ENCODE results near the gene NAT9.

Gene NAT9

DNA sequence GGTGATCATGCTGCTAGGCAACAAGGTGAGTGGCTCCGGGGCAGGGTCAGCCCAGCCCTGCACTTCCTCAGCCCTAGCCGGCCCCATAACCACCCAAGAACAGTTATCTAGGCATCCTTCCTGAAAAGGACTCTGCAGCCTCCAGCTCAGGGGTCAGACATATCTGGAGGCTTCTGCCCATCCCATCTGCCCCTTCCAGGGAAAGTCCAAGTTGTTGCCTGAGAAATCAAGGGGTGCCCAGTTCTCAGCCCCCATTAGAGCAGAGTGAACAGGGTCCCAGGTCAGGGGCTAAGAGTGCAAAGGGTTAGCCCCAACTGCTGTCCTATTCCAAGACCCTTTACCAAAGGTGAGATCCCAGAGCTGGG lies 31.8 kb downstream of the NAT9 start:
- no peak for DNase-seq

DNA sequence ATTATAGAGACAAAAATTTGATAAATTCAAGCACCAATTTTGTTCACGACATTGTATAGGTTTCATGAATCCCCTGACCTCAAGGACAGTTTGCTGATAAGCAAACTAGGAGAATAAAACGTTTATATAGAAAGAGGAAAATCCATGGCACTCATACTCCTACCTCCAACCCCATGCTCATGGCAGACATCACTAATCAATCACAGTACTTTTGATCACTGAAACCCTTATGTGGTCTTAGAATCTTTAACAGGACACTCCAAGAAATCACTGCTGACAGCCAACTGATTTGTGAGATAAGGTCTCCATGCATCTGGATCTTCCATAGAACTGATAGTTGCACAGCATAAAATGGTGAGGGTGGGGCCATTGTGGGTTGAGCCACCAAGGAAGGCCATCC lies 32.4 kb downstream of the NAT9 start:
- no peak for DNase-seq

- no peak for DNase-seq
Measured at GRCh38 chr17:74742978-74743545, 33.1 kb downstream of the NAT9 start.

DNA sequence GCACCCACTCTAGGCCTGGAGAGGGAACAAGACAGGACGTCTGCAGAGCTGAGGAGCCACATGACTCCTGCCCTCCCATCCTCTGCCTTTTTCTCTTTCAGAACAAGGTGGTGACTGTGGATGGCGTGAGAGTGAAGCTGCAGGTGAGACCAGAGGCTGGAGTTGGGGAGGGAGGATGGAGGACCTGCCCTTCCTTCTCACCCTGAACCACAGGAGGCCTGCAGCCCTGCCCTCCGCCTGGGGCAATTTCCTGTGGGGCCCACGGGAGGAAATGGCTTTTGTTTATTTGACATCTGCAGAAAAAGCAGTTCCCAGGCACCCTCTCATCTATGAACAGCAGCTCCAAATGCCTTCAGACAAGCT lies 34.0 kb downstream of the NAT9 start:
- peak in 2 of 3 donors; percentile 31 to 37 for DNase-seq

DNA sequence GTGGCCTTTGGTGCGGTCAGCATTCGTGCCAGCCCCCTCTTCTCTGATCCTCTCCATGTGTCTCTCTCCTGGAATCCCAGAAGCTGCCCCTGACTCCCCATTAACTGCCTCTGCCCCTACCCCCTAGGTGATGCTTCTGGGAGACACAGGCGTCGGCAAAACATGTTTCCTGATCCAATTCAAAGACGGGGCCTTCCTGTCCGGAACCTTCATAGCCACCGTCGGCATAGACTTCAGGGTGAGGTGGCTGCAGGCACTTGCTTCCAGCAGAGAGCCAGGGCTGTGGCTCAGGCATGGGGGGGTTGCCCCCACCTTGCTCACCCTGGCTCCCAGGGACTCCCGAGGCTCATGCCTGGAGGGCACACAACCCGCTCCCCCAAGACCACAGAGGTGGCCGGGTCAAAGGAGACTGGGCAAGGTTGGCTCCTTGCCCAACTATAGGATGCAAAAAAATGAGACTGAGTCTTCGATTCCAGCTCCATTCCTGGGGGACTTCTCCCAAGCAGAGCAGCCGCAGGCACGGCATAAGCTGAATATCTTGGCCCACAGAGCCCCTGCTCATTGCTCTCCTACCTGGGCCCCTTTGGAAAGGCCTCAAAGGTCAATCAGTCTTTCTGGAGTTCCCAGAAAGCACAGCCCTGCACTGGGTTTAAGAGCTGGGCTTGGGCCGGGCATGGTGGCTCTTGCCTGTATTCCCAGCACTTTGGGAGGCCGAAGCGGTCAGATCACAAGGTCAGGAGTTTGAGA lies 35.3 kb downstream of the NAT9 start:
- no peak for DNase-seq

DNA sequence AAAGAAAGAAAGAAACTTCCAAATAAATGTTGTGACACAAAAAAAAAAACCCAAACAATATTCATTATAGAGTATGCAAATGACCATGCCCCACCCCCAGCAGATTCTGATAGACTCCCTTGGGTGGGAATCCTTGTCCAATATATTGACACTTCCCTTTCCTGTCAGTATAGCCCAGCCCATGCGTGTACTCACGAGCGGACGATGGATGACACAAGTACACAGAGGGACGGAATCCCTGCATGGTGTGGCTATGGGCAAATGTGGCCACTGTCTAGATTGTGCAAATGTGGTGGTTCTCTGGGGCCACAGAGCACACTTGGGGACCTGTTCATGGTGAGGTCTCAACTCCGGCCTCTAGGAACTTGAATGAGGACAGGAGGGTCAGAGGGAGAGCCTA lies 36.0 kb downstream of the NAT9 start:
- DNase-seq = peak in 2 of 3 donors; percentile 37 to 48

DNA sequence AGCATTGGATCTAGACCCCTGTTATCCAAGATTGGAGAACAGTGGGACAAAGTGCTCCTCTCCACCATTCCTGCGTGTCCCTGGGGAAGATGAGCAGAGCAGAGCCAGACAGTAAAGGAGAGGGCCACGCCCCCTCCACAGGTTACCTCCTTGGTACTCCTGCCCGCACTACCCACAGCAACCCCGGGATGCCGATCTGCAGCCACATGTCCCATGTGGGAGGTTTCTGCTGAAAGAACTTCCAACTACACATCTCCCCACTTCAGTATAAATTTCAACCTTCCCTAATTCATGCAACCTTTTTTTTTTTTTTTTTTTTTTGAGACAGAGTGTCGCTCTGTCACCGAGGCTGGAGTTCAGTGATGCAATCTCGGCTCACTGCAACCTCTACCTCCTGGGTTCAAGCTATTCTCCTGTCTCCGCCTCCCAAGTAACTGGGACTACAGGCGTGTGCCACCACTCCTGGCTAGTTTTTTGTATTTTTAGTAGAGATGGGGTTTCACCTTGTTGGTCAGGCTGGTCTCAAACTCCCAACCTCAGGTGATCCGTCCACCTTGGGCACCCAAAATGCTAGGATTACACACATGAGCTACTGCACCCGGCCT lies 36.8 kb downstream of the NAT9 start:
- no peak for DNase-seq

- DNase-seq = peak in 1 of 3 donors; percentile 31
Measured at GRCh38 chr17:74738051-74738996, 37.8 kb downstream of the NAT9 start.

GRCh38 chr17:74737299-74738050 lies 38.7 kb downstream of the NAT9 start:
- peak; percentile 68 to 78 (median 73) for DNase-seq

- DNase-seq = peak; percentile 51 to 70 (median 58)
Measured at GRCh38 chr17:74736513-74737298, 39.4 kb downstream of the NAT9 start, which contains the start of gene RAB37. TSS of gene RAB37 (plus strand) at chr17:74737256. CDS start at chr17:74737273, 17 bp downstream.

- no peak for DNase-seq
Measured at GRCh38 chr17:74734256-74734655, 41.9 kb downstream of the NAT9 start.

- no peak for DNase-seq
Measured at GRCh38 chr17:74733365-74734122, 42.6 kb downstream of the NAT9 start.

- no peak for DNase-seq
Measured at GRCh38 chr17:74732042-74732867, 43.9 kb downstream of the NAT9 start.

DNA sequence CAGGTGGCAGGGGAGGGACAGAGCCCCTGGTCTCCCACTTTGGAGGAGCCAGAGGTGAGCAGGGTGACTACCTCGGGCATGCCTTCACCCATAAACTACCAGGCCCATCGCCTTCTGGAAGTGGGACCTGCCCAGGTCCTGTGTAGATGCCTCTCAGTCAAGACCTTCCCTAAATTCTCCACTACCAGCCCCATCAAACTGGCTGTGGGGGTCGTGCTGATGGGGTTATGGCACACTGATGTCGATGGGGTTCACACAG lies 44.9 kb downstream of the NAT9 start:
- DNase-seq = no peak

DNA sequence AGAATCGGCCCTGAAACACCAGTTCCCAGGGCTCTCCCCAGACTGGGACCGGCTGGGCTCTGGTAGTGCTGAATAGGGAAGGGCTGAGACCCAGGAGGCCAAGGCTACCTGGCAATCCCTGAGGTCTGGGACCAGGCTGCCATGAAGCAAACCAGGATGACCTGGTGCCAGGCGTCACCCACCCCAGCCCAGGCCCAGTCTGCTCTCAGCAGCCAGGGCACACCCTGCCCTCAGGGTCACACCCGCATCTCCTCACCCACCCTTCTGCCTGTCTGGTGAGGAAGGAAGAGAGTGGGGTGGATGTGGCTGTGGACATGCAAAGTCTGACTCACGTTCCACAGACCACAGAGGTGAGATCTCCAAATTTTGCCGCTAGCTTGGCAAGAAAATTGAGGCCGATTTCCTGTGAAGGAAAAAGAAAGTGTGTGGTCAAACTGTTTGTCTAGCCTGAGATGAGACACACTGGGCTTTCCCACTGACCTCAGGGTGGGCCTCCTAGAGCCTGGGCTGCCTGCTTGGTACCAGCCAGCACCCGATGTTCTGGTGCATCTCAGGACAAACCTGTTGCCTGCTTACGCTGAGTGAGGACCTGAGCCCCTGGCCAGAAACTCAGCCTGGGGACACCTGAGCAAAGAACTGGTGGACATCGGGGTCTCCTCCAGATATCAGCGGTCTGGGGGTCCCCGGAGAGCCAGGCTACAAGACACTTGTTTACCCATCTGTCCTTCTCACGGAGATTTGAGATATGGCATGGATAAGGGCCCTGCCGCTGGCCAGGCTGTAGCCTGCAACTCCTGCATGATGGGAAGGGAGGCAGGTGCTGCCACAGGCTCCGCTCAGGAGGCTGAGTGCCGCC lies 45.4 kb downstream of the NAT9 start:
- peak; percentile 31 to 53 (median 44) for DNase-seq

- DNase-seq = no peak
Measured at GRCh38 chr17:74729866-74730265, 46.3 kb downstream of the NAT9 start.

GRCh38 chr17:74729368-74729767 lies 46.8 kb downstream of the NAT9 start:
- no peak for DNase-seq

- DNase-seq = no peak
Measured at GRCh38 chr17:74728702-74729075, 47.5 kb downstream of the NAT9 start.

GRCh38 chr17:74728033-74728701 lies 48.0 kb downstream of the NAT9 start:
- no peak for DNase-seq
